GM12864 (cell line): ENCODE results near the gene LASP1.
A peak's percentile ranks its signal among the peaks of the same experiment; 100 is the strongest.

ENCODE experiments used
- DNase-seq: peaks from one replicate; pipeline ENCODE4 v3.0.0-alpha.2; 2011; ENCODE audit warnings: low read depth
- H3K4me3 ChIP-seq: 2 replicates; pipeline ENCODE4 v1.5.1; 2011; ENCODE audit warnings: mild to moderate bottlenecking, low read depth, low read length, control low read depth
- TF ChIP-seq, protein P1 (sequence below): IDR thresholded peaks from 2 replicates; pipeline ENCODE4 v1.5.1; 2011; ENCODE audit warnings: low read depth, mild to moderate bottlenecking, moderate library complexity, low read length, control low read depth, inconsistent platforms; ENCODE audit errors: missing control alignments

Gene LASP1

GRCh38 chr17:38864636-38865398, 5.0 kb upstream of the LASP1 start:
- no peak overlapping the region for H3K4me3 ChIP-seq
- no peak for DNase-seq
- TF ChIP-seq, protein P1, sequence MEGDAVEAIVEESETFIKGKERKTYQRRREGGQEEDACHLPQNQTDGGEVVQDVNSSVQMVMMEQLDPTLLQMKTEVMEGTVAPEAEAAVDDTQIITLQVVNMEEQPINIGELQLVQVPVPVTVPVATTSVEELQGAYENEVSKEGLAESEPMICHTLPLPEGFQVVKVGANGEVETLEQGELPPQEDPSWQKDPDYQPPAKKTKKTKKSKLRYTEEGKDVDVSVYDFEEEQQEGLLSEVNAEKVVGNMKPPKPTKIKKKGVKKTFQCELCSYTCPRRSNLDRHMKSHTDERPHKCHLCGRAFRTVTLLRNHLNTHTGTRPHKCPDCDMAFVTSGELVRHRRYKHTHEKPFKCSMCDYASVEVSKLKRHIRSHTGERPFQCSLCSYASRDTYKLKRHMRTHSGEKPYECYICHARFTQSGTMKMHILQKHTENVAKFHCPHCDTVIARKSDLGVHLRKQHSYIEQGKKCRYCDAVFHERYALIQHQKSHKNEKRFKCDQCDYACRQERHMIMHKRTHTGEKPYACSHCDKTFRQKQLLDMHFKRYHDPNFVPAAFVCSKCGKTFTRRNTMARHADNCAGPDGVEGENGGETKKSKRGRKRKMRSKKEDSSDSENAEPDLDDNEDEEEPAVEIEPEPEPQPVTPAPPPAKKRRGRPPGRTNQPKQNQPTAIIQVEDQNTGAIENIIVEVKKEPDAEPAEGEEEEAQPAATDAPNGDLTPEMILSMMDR = no peak

DNA sequence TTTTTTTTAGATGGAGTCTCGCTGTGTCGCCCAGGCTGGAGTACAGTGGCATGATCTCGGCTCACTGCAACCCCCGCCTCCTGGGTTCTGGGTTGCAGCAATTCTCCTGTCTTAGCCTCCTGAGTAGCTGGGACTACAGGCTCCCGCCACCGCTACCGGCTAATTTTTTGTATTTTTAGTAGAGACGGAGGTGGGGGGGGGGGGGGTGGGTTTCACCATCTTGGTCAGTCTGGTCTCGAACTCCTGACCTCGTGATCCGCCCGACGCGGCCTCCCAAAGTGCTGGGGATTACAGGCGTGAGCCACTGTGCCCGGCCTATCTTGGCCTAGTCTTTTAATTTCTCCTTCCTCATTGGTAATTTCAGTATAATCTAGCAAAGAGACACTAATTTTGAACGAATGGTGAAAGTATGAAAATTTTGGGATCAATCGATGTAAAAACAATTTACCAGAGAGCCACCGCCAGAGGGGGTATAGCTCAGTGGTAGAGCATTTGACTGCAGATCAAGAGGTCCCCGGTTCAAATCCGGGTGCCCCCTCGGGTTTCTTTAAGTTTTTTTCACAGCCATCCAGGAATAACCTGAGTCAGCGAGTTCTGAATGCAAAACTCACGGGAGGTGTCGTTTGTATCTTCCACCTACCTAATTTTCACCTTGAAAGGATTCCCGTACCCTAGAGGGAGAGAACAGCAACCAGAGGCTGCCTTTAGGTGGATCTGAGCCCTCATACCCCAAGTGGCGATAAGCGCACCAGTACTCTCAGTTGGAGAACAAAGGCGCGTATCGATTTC, 2.5 kb upstream of the LASP1 start:
- no peak for DNase-seq
- peak overlapping the region; percentile 99 for H3K4me3 ChIP-seq
- TF ChIP-seq, protein P1 = peak; percentile 24

- TF ChIP-seq, protein P1 = no peak
- peak overlapping the region; percentile 99 for H3K4me3 ChIP-seq
- DNase-seq = no peak
Observed at GRCh38 chr17:38867968-38868816, 1.7 kb upstream of the LASP1 start.

DNA sequence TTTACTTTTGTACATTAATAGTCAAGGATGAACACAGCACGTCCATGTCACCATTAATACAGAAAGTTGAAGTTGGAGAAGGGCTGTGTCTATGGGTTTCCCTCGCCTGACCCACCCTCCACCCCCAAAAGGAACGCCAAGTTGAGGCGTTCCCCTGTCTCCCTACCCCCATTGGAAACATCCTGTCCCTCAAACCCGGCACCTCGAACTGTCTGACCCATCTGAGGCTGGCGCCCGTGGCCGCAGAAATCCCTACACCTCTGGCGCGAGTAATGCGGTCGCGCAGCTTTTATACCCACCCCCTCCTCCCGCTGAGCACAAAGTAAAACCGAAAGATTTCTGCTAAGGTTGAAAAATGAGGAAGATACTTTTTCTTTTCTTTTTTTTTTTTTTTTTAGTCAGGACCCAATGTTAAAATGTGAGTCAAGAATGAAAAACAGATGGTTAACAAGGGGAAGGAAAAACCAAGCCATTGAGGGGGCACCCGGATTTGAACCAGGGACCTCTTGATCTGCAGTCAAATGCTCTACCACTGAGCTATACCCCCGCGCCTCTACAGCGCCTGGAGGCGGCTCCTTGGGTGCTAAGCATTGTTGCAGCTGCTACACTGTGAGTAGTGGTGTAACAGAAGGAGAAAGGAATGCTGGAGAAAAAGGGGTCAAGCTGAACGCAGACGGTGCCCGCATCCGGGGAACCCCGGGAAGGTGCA, 887 bp upstream of the LASP1 start:
- H3K4me3 ChIP-seq = peak overlapping the region; percentile 99
- no peak for DNase-seq
- TF ChIP-seq, protein P1 = peak; percentile 40

DNA sequence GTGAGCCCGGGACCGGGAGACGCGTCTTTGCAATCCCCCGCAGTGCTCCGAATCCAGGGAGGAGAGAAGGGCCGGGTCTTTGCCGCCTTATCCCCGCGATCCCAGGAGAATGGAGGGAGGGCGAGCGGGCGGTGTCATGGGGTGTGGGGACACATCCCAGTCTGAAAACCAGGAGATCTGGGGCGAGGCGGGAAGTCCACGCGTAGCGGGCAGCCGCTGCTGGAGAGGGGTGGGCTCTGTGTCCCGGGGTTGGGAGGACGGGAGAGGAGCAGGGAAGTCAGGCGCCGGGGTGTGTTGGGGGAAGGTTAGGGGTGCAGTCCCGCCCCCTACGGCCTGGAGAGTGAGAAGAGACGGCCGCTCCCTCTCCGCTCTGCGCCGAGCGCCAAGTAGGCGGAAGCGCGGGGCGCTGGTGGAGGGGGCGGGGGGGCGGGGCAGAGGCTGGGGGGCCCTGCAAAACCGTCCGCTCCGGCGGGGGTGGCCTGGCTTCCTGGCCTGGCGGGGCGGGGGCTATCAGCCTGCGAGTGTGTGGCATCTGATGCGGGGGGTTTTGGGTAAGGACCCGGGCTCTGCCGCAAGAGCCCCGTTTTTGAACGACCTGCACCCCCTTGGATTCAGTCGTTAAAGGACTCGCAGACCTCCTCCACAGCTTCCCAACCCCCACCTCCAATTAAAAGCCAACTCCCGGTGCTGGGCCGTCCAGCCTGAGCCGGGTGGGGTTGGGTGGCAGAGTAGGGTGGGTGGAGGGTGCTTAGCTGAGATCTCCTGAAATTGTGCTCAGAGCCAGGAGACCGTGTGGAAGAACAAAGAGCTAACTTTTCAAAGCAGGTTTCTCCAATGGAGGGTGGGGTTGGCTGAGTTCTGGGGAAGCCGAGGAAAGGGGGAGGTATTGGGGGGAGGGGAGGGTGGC, 654 bp downstream of the LASP1 start:
- no peak for DNase-seq
- H3K4me3 ChIP-seq = peak overlapping the region; percentile 99
- TF ChIP-seq, protein P1 = no peak
